Activated T-cell treated with anti-CD3 and anti-CD28 coated beads for 24 hours (primary cell): ENCODE data around the gene PTTG1IP.

Source experiments
- DNase-seq: peaks from one replicate; pipeline ENCODE4 v3.0.0-alpha.2; 2020; ENCODE audit warnings: low read depth

The PTTG1IP gene

GRCh38 chr21:44909719-44910118 lies 36.2 kb upstream of the PTTG1IP start:
- DNase-seq = no peak

GRCh38 chr21:44908908-44909307 lies 35.4 kb upstream of the PTTG1IP start:
- no peak for DNase-seq

- no peak for DNase-seq
Observed at GRCh38 chr21:44907966-44908895, 34.7 kb upstream of the PTTG1IP start.

GRCh38 chr21:44907225-44907965 lies 33.9 kb upstream of the PTTG1IP start:
- no peak for DNase-seq

GRCh38 chr21:44905728-44906090 lies 32.2 kb upstream of the PTTG1IP start:
- no peak for DNase-seq

GRCh38 chr21:44905016-44905727 lies 31.7 kb upstream of the PTTG1IP start:
- DNase-seq = no peak

GRCh38 chr21:44904141-44904923 lies 30.8 kb upstream of the PTTG1IP start:
- DNase-seq = no peak

- no peak for DNase-seq
Observed at GRCh38 chr21:44903689-44904088, 30.2 kb upstream of the PTTG1IP start.

- no peak for DNase-seq
Observed at GRCh38 chr21:44903050-44903685, 29.7 kb upstream of the PTTG1IP start.

GRCh38 chr21:44902268-44903049 lies 29.0 kb upstream of the PTTG1IP start:
- no peak for DNase-seq

- no peak for DNase-seq
Observed at GRCh38 chr21:44901391-44902074, 28.0 kb upstream of the PTTG1IP start.

- no peak for DNase-seq
Observed at GRCh38 chr21:44900559-44901251, 27.2 kb upstream of the PTTG1IP start.

- no peak for DNase-seq
Observed at GRCh38 chr21:44899768-44900558, 26.5 kb upstream of the PTTG1IP start.

- no peak for DNase-seq
Observed at GRCh38 chr21:44898851-44899767, 25.6 kb upstream of the PTTG1IP start.

GRCh38 chr21:44898011-44898488 lies 24.6 kb upstream of the PTTG1IP start:
- no peak for DNase-seq

GRCh38 chr21:44897326-44898010 lies 24.0 kb upstream of the PTTG1IP start:
- no peak for DNase-seq
